Measurements from ENCODE around the gene GLDN. TPM values are rescaled to one million over a fixed set of nuclear protein-coding genes. Genes with fewer than 3 reads are reported as not detected.

Gene GLDN
- polyA plus RNA-seq, 1 experiment = 0.21 TPM

- ChIA-PET CTCF (interaction anchor here (1.5 to 2.1 kb wide), 2 partner anchors 12 to 56 kb away, joined by 3 to 4 read pairs; no protein-coding TSS in a partner anchor), POLR2A (no interaction called here)
- no peak for TF ChIP-seq CTCF (IDR thresholded peaks at IDR 0.05; ENCODE audit: insufficient read depth, low read depth, low read length)
- Histone ChIP-seq H3K27me3 (ENCODE audit: control insufficient read depth, insufficient read depth, low read length) (peaks cover 5% of the 10 kb centered on the region), H3K4me3 (ENCODE audit: low read depth, low read length) (no peak overlapping the region), H3K36me3 (ENCODE audit: control insufficient read depth, insufficient read depth, low read length) (no peaks in the 10 kb centered on the region)
- DNase-seq (ENCODE audit: low read depth) = no peak
Measured at GRCh38 chr15:51346136-51346535, 4.7 kb downstream of the GLDN start.

DNA sequence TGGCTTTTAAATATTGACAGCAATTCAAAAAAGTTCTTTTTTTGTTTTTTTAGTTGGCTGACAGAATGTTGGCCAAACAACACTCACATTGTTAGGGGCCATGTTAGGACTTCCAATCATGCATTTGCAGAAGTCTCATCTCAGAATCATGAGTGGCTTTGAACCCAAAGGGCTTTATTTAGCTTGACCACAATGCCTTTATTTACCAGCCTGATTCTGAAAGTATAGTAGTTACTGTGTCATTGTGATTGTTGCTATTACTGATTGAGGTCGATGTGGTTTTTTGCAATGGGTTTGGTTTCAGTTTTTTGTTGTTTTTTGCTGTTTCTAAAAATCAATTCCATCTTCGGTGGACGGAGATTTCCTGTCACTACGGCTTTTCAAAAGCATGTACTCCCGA, 7.2 kb downstream of the GLDN start:
- Histone ChIP-seq H3K4me3 (ENCODE audit: low read depth, low read length) (no peak overlapping the region), H3K27me3 (ENCODE audit: control insufficient read depth, insufficient read depth, low read length) (no peaks in the 10 kb centered on the region; the same call in 1 of the 2 replicates), H3K36me3 (ENCODE audit: control insufficient read depth, insufficient read depth, low read length) (no peaks in the 10 kb centered on the region)
- TF ChIP-seq CTCF (IDR thresholded peaks at IDR 0.05; ENCODE audit: insufficient read depth, low read depth, low read length) = no peak
- DNase-seq (ENCODE audit: low read depth) = no peak
- ChIA-PET POLR2A (no interaction called here), CTCF (interaction anchor here (1.3 kb wide), 1 partner anchor 31 kb away, joined by 3 read pairs; no protein-coding TSS in a partner anchor)

GRCh38 chr15:51349156-51349844, 7.8 kb downstream of the GLDN start:
- no peaks in the 10 kb centered on the region for H3K36me3 ChIP-seq (ENCODE audit: control insufficient read depth, insufficient read depth, low read length)
- H3K4me3 ChIP-seq (ENCODE audit: low read depth, low read length) = no peak overlapping the region
- ChIA-PET CTCF (interaction anchor here (0.6 to 1.3 kb wide), 4 partner anchors 13 to 51 kb away, joined by 3 read pairs; no protein-coding TSS in a partner anchor), POLR2A (no interaction called here)
- H3K27me3 ChIP-seq (ENCODE audit: control insufficient read depth, insufficient read depth, low read length) = no peaks in the 10 kb centered on the region
- DNase-seq (ENCODE audit: low read depth) = no peak
- no peak for TF ChIP-seq CTCF (IDR thresholded peaks at IDR 0.05; ENCODE audit: insufficient read depth, low read depth, low read length)

GRCh38 chr15:51350723-51351122, 9.3 kb downstream of the GLDN start:
- ChIA-PET POLR2A (no interaction called here), CTCF (no interaction called here)
- Histone ChIP-seq H3K4me3 (ENCODE audit: low read depth, low read length) (no peak overlapping the region), H3K27me3 (ENCODE audit: control insufficient read depth, insufficient read depth, low read length) (no peaks in the 10 kb centered on the region; the same call in 1 of the 2 replicates), H3K36me3 (ENCODE audit: control insufficient read depth, insufficient read depth, low read length) (no peaks in the 10 kb centered on the region)
- TF ChIP-seq CTCF (IDR thresholded peaks at IDR 0.05; ENCODE audit: insufficient read depth, low read depth, low read length) = no peak
- DNase-seq (ENCODE audit: low read depth) = no peak

GRCh38 chr15:51353976-51354375, 12.5 kb downstream of the GLDN start:
- H3K36me3 ChIP-seq (ENCODE audit: control insufficient read depth, insufficient read depth, low read length) = no peaks in the 10 kb centered on the region
- no peak for DNase-seq (ENCODE audit: low read depth)
- no peak for TF ChIP-seq CTCF (IDR thresholded peaks at IDR 0.05; ENCODE audit: insufficient read depth, low read depth, low read length)
- CTCF ChIA-PET = no interaction called here
- POLR2A ChIA-PET = no interaction called here
- no peak overlapping the region for H3K4me3 ChIP-seq (ENCODE audit: low read depth, low read length)
- H3K27me3 ChIP-seq (ENCODE audit: control insufficient read depth, insufficient read depth, low read length) = no peaks in the 10 kb centered on the region; the same call in 1 of the 2 replicates
